Stimulated activated CD4-positive, alpha-beta T cell treated with anti-CD3 and anti-CD28 coated beads, Interleukin-12 subunit alpha, Interleukin-12 subunit beta, amount 100 ng/mL, for 4 hours (primary cell): ENCODE data around the gene TTC23.

ENCODE experiments used
- DNase-seq: peaks from one replicate; pipeline ENCODE4 v3.0.0-alpha.2; 2020

Gene TTC23

GRCh38 chr15:99187936-99188335 is 61.4 kb downstream of the TTC23 start:
- no peak for DNase-seq

GRCh38 chr15:99185414-99186130 is 63.8 kb downstream of the TTC23 start:
- no peak for DNase-seq

GRCh38 chr15:99182791-99183190 is 66.6 kb downstream of the TTC23 start:
- DNase-seq = no peak

GRCh38 chr15:99181545-99181971 is 67.8 kb downstream of the TTC23 start:
- no peak for DNase-seq

GRCh38 chr15:99180964-99181306 is 68.4 kb downstream of the TTC23 start:
- no peak for DNase-seq

DNA sequence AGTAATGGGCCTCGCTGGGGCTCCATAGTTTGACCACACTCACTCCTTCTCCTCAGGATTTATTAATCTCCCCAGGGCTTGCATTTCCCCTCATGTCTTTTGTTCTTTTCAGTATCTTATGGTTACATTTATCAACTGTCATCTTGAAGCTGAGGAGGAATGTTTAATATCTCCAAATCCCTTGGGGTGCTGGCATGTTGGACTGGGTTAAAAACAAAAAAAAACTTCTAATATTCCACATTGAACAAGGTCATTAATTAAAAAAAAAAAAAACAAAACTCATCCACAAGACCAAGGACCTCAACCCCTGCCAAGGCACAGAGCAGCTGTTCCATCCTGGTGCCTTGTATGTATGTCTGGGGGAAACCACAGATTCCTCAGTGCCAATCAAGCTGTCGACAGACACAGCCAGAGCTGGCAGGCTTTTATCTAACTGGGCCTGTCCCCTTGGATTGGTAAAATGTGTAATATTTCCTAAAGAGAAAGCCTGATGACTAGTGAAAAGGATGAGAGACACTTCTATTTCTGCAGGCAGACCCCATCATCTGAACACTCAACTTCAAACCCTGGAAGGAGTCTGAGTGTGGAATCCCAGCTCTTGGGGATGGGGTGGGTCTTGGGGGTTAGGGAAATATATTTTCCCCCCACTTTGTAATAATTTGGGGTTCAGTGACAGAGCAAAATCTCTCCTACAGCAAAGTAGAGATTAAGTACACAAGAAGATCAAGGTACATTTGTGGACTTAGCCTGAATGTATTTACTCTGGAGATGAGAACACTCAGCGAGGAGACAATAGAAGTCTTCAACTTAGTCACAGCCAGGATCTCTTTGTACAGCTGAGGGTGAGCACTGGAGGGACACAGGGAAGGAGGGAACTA is 69.1 kb downstream of the TTC23 start:
- no peak for DNase-seq

- no peak for DNase-seq
Measured at GRCh38 chr15:99177679-99178078, 71.7 kb downstream of the TTC23 start.

DNA sequence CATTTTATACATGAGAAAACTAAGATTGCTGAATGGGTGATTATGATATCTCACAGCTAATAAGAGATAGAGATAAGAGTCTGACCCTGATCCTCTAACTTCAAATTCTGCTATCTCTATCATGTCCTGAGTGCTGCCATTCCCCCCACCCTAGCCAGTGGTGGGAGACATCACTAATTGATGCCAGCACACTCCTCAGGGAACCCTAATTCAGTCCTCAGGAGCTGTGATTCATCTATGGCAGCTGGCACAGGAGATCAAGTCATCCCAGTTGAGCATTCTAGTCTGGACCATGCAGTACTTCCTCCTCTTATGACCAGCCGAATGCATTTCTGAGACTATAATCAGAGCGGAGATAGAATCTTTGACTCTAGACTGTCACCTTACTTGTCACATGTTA is 72.6 kb downstream of the TTC23 start:
- DNase-seq = no peak

DNA sequence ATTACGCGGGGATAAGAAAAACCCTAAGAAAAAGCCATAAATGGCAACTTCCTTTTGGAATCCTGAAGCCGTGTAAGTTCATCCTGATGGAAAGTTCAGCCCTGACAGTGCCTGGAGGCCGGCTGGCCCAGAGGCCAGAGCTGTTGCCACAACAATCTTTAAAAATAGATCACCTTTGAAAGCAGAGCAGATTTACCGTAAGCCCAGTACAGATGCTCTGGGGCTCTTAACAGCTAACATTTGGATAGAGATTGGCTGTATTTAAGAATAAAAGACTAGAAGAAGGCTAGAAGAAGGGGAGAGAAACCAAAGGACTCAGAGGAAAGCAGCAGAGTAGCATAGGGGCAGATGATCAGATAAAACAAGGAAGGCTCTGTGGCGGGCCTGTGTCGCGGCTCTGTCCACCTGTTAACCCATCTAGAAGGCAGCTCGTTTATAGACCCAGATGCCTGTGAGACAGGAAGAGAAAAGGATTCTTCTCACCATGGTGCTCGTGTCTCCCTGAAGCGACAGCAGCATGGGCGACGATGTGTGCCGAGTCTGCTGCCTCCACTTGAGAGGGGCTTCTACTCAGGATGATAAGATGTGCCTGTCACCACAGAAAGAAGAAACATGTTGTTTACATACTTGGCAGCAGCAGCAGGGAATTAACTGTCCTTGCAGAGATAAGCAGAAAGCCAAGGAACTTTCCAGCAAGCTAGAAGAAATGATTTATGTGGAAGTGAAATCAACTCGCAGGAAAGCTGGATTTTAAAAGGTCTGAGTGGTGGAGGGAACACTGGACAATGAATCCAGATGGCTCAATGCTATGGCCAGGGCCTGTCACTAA is 74.6 kb downstream of the TTC23 start:
- no peak for DNase-seq

DNA sequence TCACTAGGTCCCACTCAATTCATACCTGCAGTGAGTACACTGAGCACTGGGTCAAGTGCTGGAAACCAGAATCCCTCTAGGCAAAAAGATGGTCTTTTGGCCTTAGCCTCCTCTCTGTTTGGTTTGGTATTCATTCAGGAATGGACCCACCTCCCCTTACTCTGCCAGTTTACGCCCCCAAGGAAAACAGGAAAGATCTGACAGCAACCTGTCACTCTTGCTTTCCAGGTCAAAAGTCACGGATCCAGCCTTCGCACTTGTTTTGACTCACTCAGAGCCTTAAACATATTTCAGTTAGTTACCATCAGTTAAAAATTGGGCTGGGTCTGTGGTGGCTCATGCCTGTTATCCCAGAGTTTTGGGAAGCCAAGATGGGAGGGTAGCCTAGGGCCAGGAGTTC is 76.4 kb downstream of the TTC23 start:
- DNase-seq = no peak

DNA sequence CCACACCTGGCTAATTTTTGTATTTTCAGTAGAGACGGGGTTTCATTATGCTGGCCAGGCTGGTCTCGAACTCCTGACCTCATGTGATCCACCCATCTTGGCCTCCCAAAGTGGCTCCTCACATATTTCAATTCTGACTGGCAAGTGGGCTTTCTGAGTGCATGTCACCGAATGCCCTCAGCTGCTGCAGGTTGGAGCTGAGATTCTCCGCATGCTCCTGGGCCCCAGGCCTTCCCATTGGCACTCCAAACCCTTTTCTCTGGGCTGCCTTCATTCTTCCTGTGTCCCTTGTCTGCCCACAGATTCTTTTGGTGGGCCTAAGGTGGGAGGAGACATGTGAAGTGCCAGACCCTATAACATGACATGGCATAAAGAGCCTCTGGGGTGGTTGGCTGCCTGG is 77.2 kb downstream of the TTC23 start:
- DNase-seq = no peak

DNA sequence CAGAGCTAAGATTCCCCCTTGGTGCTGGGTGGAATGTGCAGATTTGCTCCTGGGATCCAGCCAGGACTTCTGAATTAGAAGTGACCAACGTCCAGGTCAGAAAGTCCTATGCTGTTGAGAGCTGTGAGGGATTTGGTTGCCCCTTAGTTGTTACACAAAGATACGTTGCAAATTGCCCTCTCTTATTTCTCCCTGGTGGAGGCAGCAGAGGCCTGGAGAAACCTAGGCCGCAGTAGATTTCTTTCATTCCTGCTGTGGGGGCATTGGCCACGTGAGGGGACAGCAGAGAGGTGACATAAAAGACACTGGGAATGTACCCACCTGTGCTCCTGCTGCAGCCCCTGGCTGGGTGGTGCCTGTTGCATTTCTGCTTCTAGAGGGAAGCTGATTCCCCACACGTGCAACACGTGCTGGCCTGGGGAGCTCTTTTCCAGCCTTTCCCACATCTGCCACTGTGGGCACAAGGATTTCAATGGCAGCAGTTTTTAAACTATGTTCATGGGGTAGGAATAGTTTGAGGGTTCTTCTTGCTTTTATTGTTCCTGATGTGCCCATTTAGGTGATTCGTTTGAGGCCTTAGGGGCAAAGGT is 78.8 kb downstream of the TTC23 start:
- no peak for DNase-seq

GRCh38 chr15:99169769-99170311 is 79.5 kb downstream of the TTC23 start:
- no peak for DNase-seq

DNA sequence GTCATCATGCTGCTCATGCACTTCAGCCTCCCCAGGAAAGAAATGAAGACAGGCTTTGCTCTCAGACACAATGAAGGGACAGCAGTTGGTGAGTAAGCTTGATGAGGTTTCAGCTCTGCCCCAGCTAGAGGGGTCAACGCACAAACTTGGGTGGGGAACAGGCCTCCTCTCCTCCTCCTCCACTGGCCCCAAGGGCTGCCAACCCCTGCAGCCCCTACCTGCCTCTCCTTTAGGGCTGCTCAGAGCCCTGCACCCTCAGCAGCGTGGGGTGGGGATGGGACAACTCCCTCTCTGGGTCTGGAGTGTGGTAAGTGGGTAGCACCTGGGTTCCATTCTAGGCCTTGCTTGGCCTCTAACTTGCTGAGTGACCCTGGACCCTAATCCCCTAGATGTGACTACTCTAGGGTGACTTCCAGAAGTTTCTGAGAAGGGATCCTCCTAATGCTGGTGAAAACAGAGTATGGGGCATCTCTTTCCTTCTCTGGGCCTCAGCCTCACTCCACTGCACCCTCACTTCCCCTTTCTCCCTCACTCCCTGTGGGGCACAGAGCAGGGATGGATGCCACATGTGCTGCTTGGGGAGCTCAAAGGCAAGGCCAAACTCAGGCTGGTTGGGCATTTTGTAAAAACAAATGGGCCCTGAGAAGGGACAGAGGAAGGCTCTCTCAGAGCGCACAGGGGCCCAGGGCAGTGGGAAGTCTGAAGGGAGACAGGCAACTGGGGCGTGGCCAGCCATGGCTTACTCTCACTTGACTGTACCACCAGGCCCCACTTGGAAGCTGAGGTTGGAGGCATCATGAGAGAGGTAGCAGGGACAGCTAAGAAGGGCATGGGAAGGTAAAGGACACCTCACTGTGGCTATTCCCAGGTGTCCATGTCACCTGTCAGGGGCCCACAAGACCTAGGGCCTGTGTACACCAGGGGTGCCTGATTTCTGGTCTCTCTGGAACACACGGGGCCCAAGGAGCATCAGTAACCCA is 80.5 kb downstream of the TTC23 start:
- DNase-seq = no peak

DNA sequence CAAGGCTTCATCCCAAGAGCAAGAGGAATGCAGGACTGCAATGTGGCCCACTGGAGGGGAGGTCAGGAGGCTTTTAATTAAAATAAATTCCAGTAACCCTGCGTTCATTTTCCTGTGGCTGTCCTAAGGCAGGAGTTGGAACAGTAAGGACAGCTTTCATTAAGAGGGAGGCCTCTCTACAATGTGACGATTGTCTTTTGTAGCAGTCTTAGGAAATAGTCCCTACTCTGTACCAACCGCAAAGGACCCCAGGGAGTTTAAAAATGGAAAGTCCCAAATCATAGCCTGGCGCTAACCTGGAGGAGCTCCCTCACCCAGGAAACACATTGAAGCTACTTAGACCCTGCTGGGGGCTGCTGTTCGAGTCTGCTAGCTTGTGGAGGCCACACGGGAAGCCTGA is 81.7 kb downstream of the TTC23 start:
- DNase-seq = no peak

DNA sequence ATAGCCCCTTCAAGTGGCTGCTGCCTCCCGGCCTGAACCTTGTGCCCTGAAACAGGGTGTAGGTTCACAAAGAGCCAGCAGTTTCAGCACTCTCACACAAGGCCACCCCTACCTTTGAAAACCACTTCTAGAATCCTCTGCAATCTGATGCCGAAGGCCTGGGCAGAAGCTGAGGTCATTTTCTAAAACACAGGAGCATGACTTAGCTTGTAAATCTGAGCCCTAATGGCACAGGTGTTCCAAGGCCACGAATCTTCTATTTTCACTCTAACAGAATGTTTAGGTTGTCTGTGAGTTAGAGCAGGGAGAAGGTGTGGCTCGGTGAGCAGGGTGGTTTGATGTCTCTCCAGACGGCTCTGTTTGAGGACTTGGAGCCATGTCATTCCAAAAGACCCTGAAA is 82.2 kb downstream of the TTC23 start:
- no peak for DNase-seq

- no peak for DNase-seq
Measured at GRCh38 chr15:99165956-99166689, 83.3 kb downstream of the TTC23 start.

GRCh38 chr15:99165020-99165790 is 84.2 kb downstream of the TTC23 start:
- DNase-seq = no peak

DNA sequence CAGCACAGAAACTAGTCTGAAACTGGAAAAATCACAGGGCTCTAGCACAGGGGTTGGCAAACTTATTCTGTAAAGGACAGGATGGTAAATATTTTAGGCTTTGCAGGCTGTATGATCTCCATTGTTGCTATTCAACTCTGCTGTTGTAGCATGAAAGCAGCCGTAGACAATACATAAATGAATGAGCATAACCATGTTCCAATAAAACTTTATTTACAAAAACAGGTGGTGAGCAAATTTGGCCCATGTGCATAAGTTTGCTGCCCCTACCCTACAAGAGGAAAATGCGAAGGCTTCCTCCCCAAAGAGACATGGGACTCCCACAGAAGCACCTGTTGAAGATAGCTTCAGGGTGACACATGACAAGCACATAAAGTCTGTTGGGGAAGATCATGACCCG is 85.3 kb downstream of the TTC23 start:
- DNase-seq = no peak
